Common myeloid progenitor, CD34-positive (primary cell): ENCODE measurements around the gene ZDHHC8.

Source experiments
- CTCF ChIA-PET: fragments of 350-600 bp; sonication (Branson Sonifier 250); formaldehyde crosslinking; loops from one replicate; lab custom pipeline; 2021; ENCODE audit warnings: antibody characterized with exemption; lab: Charles Lee
- POLR2A ChIA-PET: fragments of 350-600 bp; sonication (Branson Sonifier 250); formaldehyde crosslinking; loops from one replicate; lab custom pipeline; 2021; ENCODE audit warnings: antibody characterized with exemption; lab: Charles Lee
- DNase-seq, 3 donors: peaks; one replicate each; pipeline versions ENCODE4 v3.0.0 to v3.0.0-alpha.2; 2013
- H3K27ac ChIP-seq, 2 experiments: 1 replicate in 1 of 2; 2 replicates in 1 of 2; pipeline ENCODE4 v1.7.0; 2013; ENCODE audit warnings: inconsistent platforms in 2 of 2, low read length in 2 of 2, mild to moderate bottlenecking in 2 of 2, low read depth in 1 of 2, moderate library complexity in 1 of 2; ENCODE audit not compliant: severe bottlenecking in 2 of 2, insufficient read depth in 1 of 2, poor library complexity in 1 of 2
- H3K27me3 ChIP-seq, 5 experiments: replicated peaks in 2 of 5; 1 replicate in 3 of 5; 2 replicates in 2 of 5; pipeline versions ENCODE4 v1.6.1 to v1.7.0; 2013; ENCODE audit warnings: low read length in 4 of 5, mild to moderate bottlenecking in 2 of 5, moderate library complexity in 2 of 5, inconsistent platforms in 1 of 5; ENCODE audit not compliant: insufficient read depth in 5 of 5, control insufficient read depth in 4 of 5
- H3K36me3 ChIP-seq, 4 experiments: 1 replicate in 2 of 4; 2 replicates in 2 of 4; pipeline versions ENCODE4 v1.6.1 to v1.7.0; 2013; ENCODE audit warnings: low read length in 3 of 4, control low read depth in 1 of 4, mild to moderate bottlenecking in 1 of 4; ENCODE audit not compliant: control insufficient read depth in 4 of 4, insufficient read depth in 4 of 4
- H3K4me1 ChIP-seq, 4 experiments: 1 replicate in 3 of 4; 2 replicates in 1 of 4; pipeline versions ENCODE4 v1.6.1 to v1.7.1; 2013; ENCODE audit warnings: low read length in 3 of 4, mild to moderate bottlenecking in 3 of 4, control low read depth in 1 of 4, inconsistent platforms in 1 of 4, moderate library complexity in 1 of 4; ENCODE audit not compliant: control insufficient read depth in 4 of 4, insufficient read depth in 4 of 4; ENCODE audit errors: control extremely low read depth in 1 of 4
- H3K4me3 ChIP-seq, 7 experiments: 1 replicate in 4 of 7; 2 replicates in 3 of 7; pipeline versions ENCODE4 v1.5.1 to v1.7.0; 2013; ENCODE audit warnings: mild to moderate bottlenecking in 7 of 7, low read length in 6 of 7, moderate library complexity in 6 of 7, inconsistent platforms in 2 of 7, low read depth in 2 of 7, control low read depth in 1 of 7; ENCODE audit not compliant: insufficient read depth in 4 of 7, control insufficient read depth in 1 of 7; ENCODE audit errors: extremely low read depth in 1 of 7
- H3K9me3 ChIP-seq, 5 experiments: 1 replicate in 4 of 5; 2 replicates in 1 of 5; pipeline versions ENCODE4 v1.6.1 to v1.7.1; 2013; ENCODE audit warnings: low read length in 4 of 5, mild to moderate bottlenecking in 2 of 5, inconsistent platforms in 1 of 5, low read depth in 1 of 5, moderate library complexity in 1 of 5; ENCODE audit not compliant: control insufficient read depth in 4 of 5, insufficient read depth in 2 of 5; ENCODE audit errors: control extremely low read depth in 1 of 5
- WGBS: methylation state at CpG from one replicate; pipeline ENCODE4 v1.1.5; 2013; ENCODE audit not compliant: insufficient coverage; 5-methylcytosine and 5-hydroxymethylcytosine counted together

Gene ZDHHC8

DNA sequence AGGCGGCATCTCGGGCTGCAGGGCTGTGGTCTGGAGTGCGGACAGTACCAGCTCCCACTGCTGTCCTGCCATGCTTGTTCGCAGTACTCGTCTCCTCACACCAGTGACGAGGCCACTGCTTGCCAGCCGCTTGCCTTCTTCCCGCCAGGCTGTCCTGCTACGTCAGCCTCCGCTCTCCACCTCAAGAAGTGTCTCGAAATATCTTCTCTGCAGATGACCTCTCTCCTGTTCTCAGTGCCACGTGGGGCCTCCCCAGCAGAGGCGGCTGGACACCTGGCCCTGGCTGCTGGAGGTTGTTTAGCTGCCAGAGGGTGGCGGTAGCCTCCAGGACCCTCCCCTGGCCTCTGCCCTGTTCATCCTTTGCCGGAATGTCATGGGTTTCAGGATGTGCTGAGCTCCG is 22.3 kb downstream of the ZDHHC8 start:
- no peaks in the 10 kb centered on the region for H3K27me3 ChIP-seq
- no peak overlapping the region for H3K27ac ChIP-seq
- H3K4me3 ChIP-seq, result no peak overlapping the region
- no peaks in the 10 kb centered on the region for H3K9me3 ChIP-seq
- DNase-seq, result no peak
- ChIA-PET CTCF (interaction anchor here (0.9 to 3.6 kb wide), 5 partner anchors 84 to 140 kb away, joined by 3 to 14 read pairs (median 4); no protein-coding TSS in a partner anchor), POLR2A (no interaction called here)
- peaks cover 0 to 56% (median 37%) of the 10 kb centered on the region in 4 experiments for H3K4me1 ChIP-seq
- no peaks in the 10 kb centered on the region for H3K36me3 ChIP-seq
- WGBS, result 91% methylated on average over 16 of the region's 16 CpGs

DNA sequence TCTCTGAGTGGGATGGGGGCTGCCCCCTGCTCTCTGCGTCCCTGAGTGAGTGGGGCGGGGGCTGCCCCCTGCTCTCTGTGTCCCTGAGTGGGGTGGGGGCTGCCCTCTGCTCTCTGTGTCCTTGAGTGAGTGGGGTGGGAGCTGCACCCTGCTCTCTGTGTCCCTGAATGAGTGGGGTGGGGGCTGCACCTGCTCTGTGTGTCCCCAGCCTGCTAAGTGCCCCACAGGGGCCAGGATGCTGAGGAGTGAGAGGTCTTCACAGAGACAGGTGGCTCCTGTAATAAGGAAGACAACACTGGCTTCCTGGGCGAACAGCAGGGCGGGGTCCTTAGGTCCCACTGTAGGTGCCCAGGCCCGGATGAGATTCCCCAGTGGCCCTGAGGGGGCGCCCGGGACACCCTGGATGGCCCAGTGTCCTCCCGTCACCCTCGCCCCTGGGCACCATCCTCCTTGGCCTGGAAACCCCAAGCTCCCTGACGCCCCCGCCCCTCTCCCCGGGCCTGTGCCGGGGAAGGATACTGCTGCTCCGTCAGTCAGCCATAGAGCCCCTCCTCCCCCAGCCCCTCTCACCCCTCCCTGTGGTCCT is 23.1 kb downstream of the ZDHHC8 start:
- POLR2A ChIA-PET, result interaction anchor here (0.6 kb wide), 1 partner anchor 11 kb away, joined by 3 read pairs; no protein-coding TSS in a partner anchor
- H3K27me3 ChIP-seq, result no peaks in the 10 kb centered on the region
- H3K27ac ChIP-seq, result no peak overlapping the region
- peak in 1 of 3 donors; percentile 32 for DNase-seq
- peaks cover 0 to 60% (median 44%) of the 10 kb centered on the region in 4 experiments for H3K4me1 ChIP-seq
- no peaks in the 10 kb centered on the region for H3K9me3 ChIP-seq
- H3K4me3 ChIP-seq, result peak overlapping the region in 1 of 7 experiments; percentile 42
- CTCF ChIA-PET, result interaction anchor here (1.4 to 3.6 kb wide), 2 partner anchors 127 to 130 kb away, joined by 3 to 14 read pairs; no protein-coding TSS in a partner anchor
- no peaks in the 10 kb centered on the region for H3K36me3 ChIP-seq
- 70% methylated on average over 7 of the region's 14 CpGs for WGBS

DNA sequence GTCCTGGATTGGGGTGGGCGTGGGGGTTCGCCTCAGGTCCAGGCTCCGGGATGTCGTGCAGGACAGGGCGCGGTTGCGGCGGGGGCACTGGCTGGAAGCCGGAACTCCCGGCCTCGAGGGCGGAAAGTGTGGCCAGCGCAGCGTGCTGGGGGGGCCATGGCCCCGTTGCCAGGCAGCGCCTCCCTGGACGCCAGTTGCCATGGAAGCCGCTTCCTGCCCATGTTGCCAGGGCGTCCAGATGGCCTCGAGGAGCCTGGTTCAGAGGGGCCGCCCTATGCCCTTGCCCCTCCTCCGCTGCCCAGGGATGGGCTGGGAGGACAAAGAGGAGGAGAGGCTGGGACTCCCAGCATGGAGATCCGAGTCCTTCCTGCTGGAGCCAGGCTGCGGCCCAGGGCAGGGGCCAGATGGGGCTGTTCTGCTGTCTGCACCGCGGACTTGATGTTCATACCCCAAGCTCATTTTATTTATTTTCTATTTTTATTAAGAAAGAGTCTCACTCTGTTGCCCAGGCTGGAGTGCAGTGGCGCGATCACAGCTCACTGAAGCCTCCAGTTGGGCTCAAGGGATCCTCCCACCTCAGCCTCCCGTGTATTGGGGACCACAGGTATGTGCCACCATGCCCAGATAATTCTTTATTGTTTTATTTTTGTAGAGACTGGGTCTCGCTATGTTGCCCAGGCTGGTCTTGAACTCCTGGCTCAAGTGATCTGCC is 23.9 kb downstream of the ZDHHC8 start:
- ChIA-PET POLR2A (no interaction called here), CTCF (interaction anchor here (2.0 kb wide), 2 partner anchors 115 to 140 kb away, joined by 7 to 11 read pairs; no protein-coding TSS in a partner anchor)
- Histone ChIP-seq H3K36me3 (no peaks in the 10 kb centered on the region), H3K9me3 (no peaks in the 10 kb centered on the region), H3K4me1 (peaks cover 0 to 62% (median 48%) of the 10 kb centered on the region in 4 experiments), H3K27me3 (no peaks in the 10 kb centered on the region), H3K4me3 (peak overlapping the region in 1 of 7 experiments; percentile 42), H3K27ac (no peak overlapping the region)
- DNase-seq, result peak; percentile 48 to 87 (median 83)
- WGBS, result 37% methylated on average over 14 of the region's 30 CpGs

DNA sequence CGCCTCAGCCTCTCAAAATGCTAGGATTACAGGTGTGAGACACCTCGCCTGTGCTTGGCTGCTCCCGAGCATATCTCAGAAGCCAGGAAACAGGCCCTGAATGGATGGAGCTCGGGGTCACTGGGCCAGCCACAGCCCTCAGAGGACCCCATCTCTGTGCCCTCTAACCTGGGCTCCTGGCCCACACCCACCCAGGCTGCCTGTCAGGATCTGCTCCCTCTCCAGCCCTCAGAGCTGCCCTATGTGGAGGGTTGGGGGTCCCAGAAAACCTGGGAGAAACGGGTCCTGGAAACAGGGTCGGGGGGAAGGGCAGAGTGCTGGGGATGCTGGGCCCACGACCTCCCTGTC is 24.4 kb downstream of the ZDHHC8 start:
- no peak for DNase-seq
- 79% methylated on average over 7 of the region's 7 CpGs for WGBS
- peaks cover 0 to 67% (median 50%) of the 10 kb centered on the region in 4 experiments for H3K4me1 ChIP-seq
- no peaks in the 10 kb centered on the region for H3K36me3 ChIP-seq
- no peaks in the 10 kb centered on the region for H3K9me3 ChIP-seq
- H3K4me3 ChIP-seq, result no peak overlapping the region
- H3K27me3 ChIP-seq, result no peaks in the 10 kb centered on the region
- CTCF ChIA-PET, result interaction anchor here (1.1 to 2.0 kb wide), 3 partner anchors 80 to 139 kb away, joined by 7 to 11 read pairs (median 7); no protein-coding TSS in a partner anchor
- H3K27ac ChIP-seq, result no peak overlapping the region
- POLR2A ChIA-PET, result no interaction called here

DNA sequence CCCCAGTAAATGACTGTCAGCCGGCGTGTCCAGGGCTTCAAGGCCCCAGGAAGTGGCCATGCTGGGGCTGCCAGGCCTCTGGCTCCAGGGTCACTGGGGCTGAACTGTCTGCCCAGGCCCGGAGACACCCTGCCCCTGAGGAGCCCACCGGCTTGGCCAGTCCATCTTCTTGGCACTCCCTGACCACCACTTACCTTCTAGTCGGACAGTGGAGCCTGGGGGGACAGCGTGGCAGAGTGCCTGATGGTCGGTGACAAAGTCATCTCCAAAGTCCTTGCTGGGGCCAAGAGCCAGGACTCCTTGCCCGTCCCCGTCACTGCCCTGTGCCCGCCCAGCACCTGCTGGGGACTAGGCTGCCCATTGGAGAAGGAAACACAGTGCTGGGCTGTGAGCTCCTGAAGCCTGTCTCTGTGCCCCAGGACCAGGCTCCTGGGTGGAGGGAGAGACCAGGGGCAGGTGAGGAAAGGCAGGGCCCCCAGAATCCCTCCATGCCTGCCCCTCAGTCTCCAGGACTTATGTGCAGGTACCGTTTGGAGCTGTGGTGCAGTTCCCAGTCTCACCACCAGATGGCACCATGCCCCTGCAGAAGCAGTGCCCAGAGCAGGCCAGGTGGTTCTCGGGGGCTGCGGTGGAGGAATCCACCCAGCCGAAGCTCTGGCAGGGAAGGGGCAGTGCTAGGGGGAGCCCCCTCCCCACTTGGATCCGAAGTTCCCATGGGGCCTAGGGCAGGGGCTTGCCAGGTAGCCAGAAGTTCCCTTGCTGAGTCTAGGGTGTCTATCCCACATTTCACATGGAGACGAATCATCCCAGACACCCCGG is 25.2 kb downstream of the ZDHHC8 start:
- Histone ChIP-seq H3K27ac (peak overlapping the region in 1 of 2 experiments; percentile 5), H3K9me3 (no peaks in the 10 kb centered on the region), H3K4me1 (peaks cover 0 to 75% (median 57%) of the 10 kb centered on the region in 4 experiments), H3K36me3 (no peaks in the 10 kb centered on the region), H3K27me3 (no peaks in the 10 kb centered on the region), H3K4me3 (no peak overlapping the region)
- WGBS, result 55% methylated on average over 13 of the region's 17 CpGs
- DNase-seq, result peak; percentile 79 to 91 (median 85)
- CTCF ChIA-PET, result interaction anchor here (0.7 to 2.0 kb wide), 24 partner anchors 10 to 307 kb away, joined by 3 to 18 read pairs (median 4); no protein-coding TSS in a partner anchor
- POLR2A ChIA-PET, result interaction anchor here (1.4 kb wide), 1 partner anchor 83 kb away, joined by 5 read pairs; no protein-coding TSS in a partner anchor

DNA sequence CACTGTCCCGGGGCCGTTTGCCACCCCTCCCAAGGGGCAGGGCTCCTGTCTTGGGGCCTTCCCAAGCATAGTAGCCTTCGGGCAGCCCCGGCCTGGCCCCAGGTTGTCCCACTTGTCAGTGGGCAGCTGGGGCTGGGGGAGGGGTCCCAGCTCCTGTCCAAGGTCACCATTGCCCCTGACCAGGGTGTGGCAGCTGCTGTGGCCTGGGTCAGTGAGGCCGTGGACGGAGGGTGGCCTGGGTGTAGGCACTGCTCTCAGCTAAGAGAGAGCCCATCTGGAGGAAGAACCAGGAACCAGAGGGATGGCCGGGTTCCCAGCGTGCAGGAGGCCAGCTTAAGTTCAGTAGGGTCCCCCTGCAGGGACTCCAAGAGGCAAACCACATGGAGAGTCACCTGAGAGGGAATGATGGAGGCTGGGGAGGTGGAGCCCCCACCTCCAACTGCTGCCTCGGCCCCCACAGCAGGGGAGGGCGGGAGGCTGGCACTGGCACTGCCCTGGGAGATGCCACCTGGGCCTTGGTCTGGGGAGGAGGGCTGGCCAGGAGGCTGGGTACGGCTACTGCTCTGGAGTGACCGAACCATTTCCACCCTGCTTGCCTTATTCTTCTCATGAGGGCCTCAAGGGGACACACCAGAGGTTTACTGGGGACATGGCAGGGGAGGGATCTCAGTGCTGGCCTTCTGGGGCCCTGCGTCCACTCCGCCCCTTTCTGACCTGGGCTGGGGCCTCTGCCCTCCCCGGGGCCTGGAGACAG is 26.0 kb downstream of the ZDHHC8 start:
- H3K4me1 ChIP-seq, result peaks cover 0 to 76% (median 57%) of the 10 kb centered on the region in 4 experiments
- no peaks in the 10 kb centered on the region for H3K9me3 ChIP-seq
- no peaks in the 10 kb centered on the region for H3K27me3 ChIP-seq
- peak overlapping the region in 1 of 2 experiments; percentile 82 for H3K27ac ChIP-seq
- no peaks in the 10 kb centered on the region for H3K36me3 ChIP-seq
- 78% methylated on average over 8 of the region's 15 CpGs for WGBS
- ChIA-PET CTCF (interaction anchor here (0.7 to 2.0 kb wide), 21 partner anchors 9 to 307 kb away, joined by 3 to 18 read pairs (median 4); no protein-coding TSS in a partner anchor), POLR2A (interaction anchor here (1.4 kb wide), 1 partner anchor 82 kb away, joined by 5 read pairs; no protein-coding TSS in a partner anchor)
- H3K4me3 ChIP-seq, result peak overlapping the region in 1 of 7 experiments; percentile 13
- no peak for DNase-seq
